ENCODE results near the gene PRR7.

The PRR7 gene

GRCh38 chr5:177501874-177502678 is 55.5 kb downstream of the PRR7 start:
- no peak for DNase-seq

GRCh38 chr5:177502886-177503285 is 56.3 kb downstream of the PRR7 start:
- no peak for DNase-seq

- no peak for DNase-seq
Measured at GRCh38 chr5:177503351-177504085, 56.9 kb downstream of the PRR7 start.

- no peak for DNase-seq
Measured at GRCh38 chr5:177504086-177505056, 57.8 kb downstream of the PRR7 start.

GRCh38 chr5:177505075-177505474 is 58.5 kb downstream of the PRR7 start:
- DNase-seq, result no peak
